Stimulated activated CD4-positive, alpha-beta T cell treated with anti-CD3 and anti-CD28 coated beads, Interleukin-4, amount 100 ng/mL, for 48 hours (primary cell): ENCODE results near the gene APPBP2.
"Not testable (repeated sequence)": the region's sequence is repeated elsewhere in the genome, so short reads cannot be mapped to it uniquely, and the experiment has no call there.

ENCODE experiments used
- DNase-seq, 2 donors: peaks; one replicate each; pipeline ENCODE4 v3.0.0-alpha.2; 2020; ENCODE audit warnings: low read depth in 2 of 2

Gene APPBP2

GRCh38 chr17:60525685-60526514, at the start of gene APPBP2:
Gene APPBP2 (minus strand): TSS chr17:60526242. CDS start chr17:60525931, 311 bp downstream.
- DNase-seq: peak; percentile 61 to 62

GRCh38 chr17:60573236-60574051, 47.4 kb upstream of the APPBP2 start:
- DNase-seq: no peak

GRCh38 chr17:60565233-60565632, 39.2 kb upstream of the APPBP2 start:
- no peak for DNase-seq

GRCh38 chr17:60563743-60564142, 37.7 kb upstream of the APPBP2 start:
- no peak for DNase-seq

- DNase-seq: no peak
Observed at GRCh38 chr17:60562421-60562820, 36.4 kb upstream of the APPBP2 start.

GRCh38 chr17:60560860-60561257, 34.8 kb upstream of the APPBP2 start:
- no peak for DNase-seq

GRCh38 chr17:60559995-60560859, 34.2 kb upstream of the APPBP2 start:
- no peak for DNase-seq

GRCh38 chr17:60559659-60559994, 33.6 kb upstream of the APPBP2 start:
- no peak for DNase-seq

GRCh38 chr17:60557805-60558204, 31.8 kb upstream of the APPBP2 start:
- no peak for DNase-seq

- no peak for DNase-seq
Observed at GRCh38 chr17:60555786-60556185, 29.7 kb upstream of the APPBP2 start.

GRCh38 chr17:60554377-60554788, 28.3 kb upstream of the APPBP2 start:
- no peak for DNase-seq

- DNase-seq: not testable (repeated sequence)
Observed at GRCh38 chr17:60552255-60552654, 26.2 kb upstream of the APPBP2 start.

GRCh38 chr17:60548990-60549389, 22.9 kb upstream of the APPBP2 start:
- no peak for DNase-seq

GRCh38 chr17:60545465-60546191, 19.6 kb upstream of the APPBP2 start:
- no peak for DNase-seq

- no peak for DNase-seq
Observed at GRCh38 chr17:60542071-60542470, 16.0 kb upstream of the APPBP2 start.

- DNase-seq: no peak
Observed at GRCh38 chr17:60540460-60540859, 14.4 kb upstream of the APPBP2 start.

- no peak for DNase-seq
Observed at GRCh38 chr17:60539807-60540206, 13.8 kb upstream of the APPBP2 start.

GRCh38 chr17:60538726-60539125, 12.7 kb upstream of the APPBP2 start:
- DNase-seq: no peak

GRCh38 chr17:60535382-60536279, 9.6 kb upstream of the APPBP2 start:
- no peak for DNase-seq

- no peak for DNase-seq
Observed at GRCh38 chr17:60534613-60535157, 8.6 kb upstream of the APPBP2 start.
